SJSA1 (cell line): ENCODE data around the gene TMEM271. TPM values are rescaled to one million over a fixed set of nuclear protein-coding genes. Genes with fewer than 3 reads are reported as not detected.
"Not testable (repeated sequence)": the region's sequence is repeated elsewhere in the genome, so short reads cannot be mapped to it uniquely, and the experiment has no call there.

Experiments used
- DNase-seq, 2 experiments: peaks; one replicate each; pipeline ENCODE4 v3.0.0-alpha.2; 2015 to 2020; ENCODE audit warnings: low spot score in 2 of 2, low read depth in 1 of 2
- H3K27ac ChIP-seq: fragments of 250-450 bp; sonication (Bioruptor Pico); 2 replicates; pipeline ENCODE4 v1.5.1; 2020; ENCODE audit warnings: mild to moderate bottlenecking, moderate library complexity
- H3K27me3 ChIP-seq: fragments of 250-450 bp; sonication (Bioruptor Pico); replicated peaks from 2 replicates; pipeline ENCODE4 v1.5.1; 2020; ENCODE audit warnings: mild to moderate bottlenecking, moderate library complexity
- H3K36me3 ChIP-seq: fragments of 250-450 bp; sonication (Bioruptor Pico); 2 replicates; pipeline ENCODE4 v1.5.1; 2020; ENCODE audit warnings: mild to moderate bottlenecking
- H3K4me1 ChIP-seq: fragments of 250-450 bp; sonication (Bioruptor Pico); replicated peaks from 2 replicates; pipeline ENCODE4 v1.6.1; 2021; ENCODE audit warnings: mild to moderate bottlenecking
- H3K4me3 ChIP-seq: fragments of 250-450 bp; sonication (Bioruptor Pico); 2 replicates; pipeline ENCODE4 v1.5.1; 2020; ENCODE audit warnings: mild to moderate bottlenecking
- H3K9me3 ChIP-seq: fragments of 250-450 bp; sonication (Bioruptor Pico); replicated peaks from 2 replicates; pipeline ENCODE4 v1.5.1; 2020; ENCODE audit warnings: mild to moderate bottlenecking
- total RNA-seq: library from RNA; depleted of rRNA; stranded (reverse); fragments of >200 nt; shearing (Covaris generic); gene quantifications from 2 replicates; pipeline ENCODE4 v1.2.3, GENCODE V29; 2014

TMEM271 gene
- total RNA-seq, 1 experiment from 2014 or later = not detected

DNA sequence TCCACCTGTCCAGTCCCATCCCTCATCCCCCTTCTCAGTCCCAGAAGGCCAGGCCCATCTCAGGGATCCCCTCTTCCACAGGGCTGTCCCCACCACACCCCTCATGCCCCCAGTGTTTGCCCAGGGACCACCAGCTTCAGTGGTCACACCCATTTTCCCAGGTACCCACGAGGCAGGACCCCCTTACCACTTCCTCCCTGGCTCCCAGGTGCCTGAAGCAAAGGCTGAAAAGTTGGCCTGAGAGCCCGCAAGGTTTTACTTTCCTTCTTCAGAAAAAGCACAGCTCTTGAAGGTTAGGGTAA, 7.8 kb downstream of the TMEM271 start:
- Histone ChIP-seq H3K9me3 (no peaks in the 10 kb centered on the region), H3K27me3 (no peaks in the 10 kb centered on the region), H3K4me3 (no peak overlapping the region), H3K4me1 (no peaks in the 10 kb centered on the region), H3K36me3 (no peaks in the 10 kb centered on the region), H3K27ac (no peak overlapping the region)
- no peak for DNase-seq

GRCh38 chr4:567457-568350, 8.4 kb downstream of the TMEM271 start:
- Histone ChIP-seq H3K27ac (no peak overlapping the region), H3K9me3 (no peaks in the 10 kb centered on the region), H3K27me3 (no peaks in the 10 kb centered on the region), H3K36me3 (no peaks in the 10 kb centered on the region), H3K4me3 (no peak overlapping the region), H3K4me1 (no peaks in the 10 kb centered on the region)
- DNase-seq = no peak

DNA sequence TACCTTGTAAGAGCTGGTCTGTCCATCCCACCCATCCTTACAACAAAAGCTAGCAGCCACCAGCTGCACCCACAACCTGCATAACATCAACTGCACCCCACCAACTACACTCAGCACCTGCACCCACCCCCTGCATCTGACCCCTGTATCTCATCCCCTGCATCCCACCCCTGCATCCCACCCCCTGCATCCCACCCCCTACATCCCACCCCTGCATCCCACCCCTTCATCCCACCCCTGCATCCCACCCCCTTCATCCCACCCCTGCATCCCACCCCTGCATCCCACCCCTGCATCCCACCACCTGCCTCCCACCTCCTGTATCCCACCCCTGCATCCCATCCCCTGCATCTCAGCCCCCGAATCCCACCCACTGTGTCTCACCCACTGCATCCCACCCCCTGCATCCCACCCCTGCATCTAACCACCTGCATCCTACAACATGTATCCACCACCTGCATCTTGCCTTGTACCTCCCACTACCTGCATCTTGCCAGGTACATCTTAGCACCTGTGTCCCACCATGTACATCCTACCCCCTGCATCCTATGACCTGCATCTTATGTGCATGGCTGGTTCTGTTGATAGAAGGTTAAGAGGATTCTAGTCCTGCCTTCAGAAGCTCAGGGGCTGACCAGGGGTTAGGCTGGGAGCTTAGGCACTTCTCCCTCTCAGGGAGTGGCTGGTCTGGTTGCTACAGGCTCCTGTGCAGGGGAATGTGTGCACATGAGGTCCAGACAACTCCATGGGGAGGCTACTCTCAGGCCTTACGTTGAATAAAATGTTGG, 9.4 kb downstream of the TMEM271 start:
- Histone ChIP-seq H3K27ac (no peak overlapping the region), H3K4me3 (no peak overlapping the region), H3K27me3 (no peaks in the 10 kb centered on the region), H3K9me3 (no peaks in the 10 kb centered on the region), H3K4me1 (no peaks in the 10 kb centered on the region), H3K36me3 (no peaks in the 10 kb centered on the region)
- DNase-seq = no peak

GRCh38 chr4:566035-566434, 10.1 kb downstream of the TMEM271 start:
- H3K9me3 ChIP-seq = no peaks in the 10 kb centered on the region
- no peak overlapping the region for H3K27ac ChIP-seq
- DNase-seq = no peak
- no peaks in the 10 kb centered on the region for H3K27me3 ChIP-seq
- no peak overlapping the region for H3K4me3 ChIP-seq
- no peaks in the 10 kb centered on the region for H3K36me3 ChIP-seq
- H3K4me1 ChIP-seq = no peaks in the 10 kb centered on the region

GRCh38 chr4:565614-566013, 10.5 kb downstream of the TMEM271 start:
- not testable (repeated sequence) for H3K36me3 ChIP-seq, H3K4me3 ChIP-seq, H3K27ac ChIP-seq, DNase-seq, H3K27me3 ChIP-seq, H3K9me3 ChIP-seq, H3K4me1 ChIP-seq

- not testable (repeated sequence) for DNase-seq, H3K36me3 ChIP-seq, H3K9me3 ChIP-seq, H3K4me1 ChIP-seq, H3K27ac ChIP-seq, H3K4me3 ChIP-seq, H3K27me3 ChIP-seq
Observed at GRCh38 chr4:562458-562857, 13.6 kb downstream of the TMEM271 start.

DNA sequence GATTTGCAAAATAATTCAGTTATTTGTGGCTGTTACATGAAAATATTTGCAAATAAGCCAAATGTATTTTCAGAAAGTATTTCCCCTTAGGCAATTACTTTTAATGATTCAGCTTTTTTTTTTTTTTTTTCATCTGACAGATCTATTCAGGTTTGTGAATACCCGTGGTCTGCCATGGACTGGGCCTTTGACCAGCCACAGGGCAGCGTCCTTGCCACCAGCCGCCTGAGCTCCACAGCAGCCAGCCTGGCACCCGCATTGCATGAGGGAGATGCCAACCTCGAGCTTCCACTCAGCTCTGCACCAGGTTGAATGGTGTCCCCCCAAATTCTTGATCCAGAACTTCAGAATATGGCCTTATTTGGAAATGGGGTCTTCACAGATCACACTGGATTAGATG, 14.7 kb downstream of the TMEM271 start:
- Histone ChIP-seq H3K27me3 (no peaks in the 10 kb centered on the region), H3K27ac (no peak overlapping the region), H3K4me3 (no peak overlapping the region), H3K36me3 (no peaks in the 10 kb centered on the region), H3K9me3 (no peaks in the 10 kb centered on the region), H3K4me1 (no peaks in the 10 kb centered on the region)
- DNase-seq = no peak

DNA sequence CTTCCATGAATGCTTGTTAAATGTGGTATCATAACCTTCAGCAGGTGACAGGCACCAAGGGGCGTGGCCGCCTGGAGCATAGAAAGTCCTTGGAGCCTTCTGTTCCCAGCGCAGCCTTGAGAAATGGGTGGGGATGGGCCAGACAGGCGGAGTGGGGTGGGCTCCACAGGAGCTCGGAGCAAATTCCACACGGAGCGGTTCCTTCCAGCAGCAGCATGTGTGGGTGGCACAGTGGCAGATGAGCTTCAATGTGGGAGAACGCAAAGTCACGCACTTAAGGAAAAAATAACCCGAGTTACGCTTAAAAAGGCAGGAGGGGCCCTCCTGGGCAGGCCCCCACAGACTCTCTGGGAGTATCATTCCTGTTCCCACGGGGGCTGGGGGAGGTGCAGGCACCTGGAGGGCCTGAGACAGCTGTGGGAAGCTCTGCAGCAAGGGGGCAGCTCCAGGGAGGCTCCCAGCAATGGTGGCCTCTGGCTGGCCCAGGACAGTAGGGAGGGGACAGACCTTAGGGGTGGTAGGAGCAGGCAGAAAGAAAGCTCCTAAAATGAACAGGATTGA, 15.3 kb downstream of the TMEM271 start:
- no peaks in the 10 kb centered on the region for H3K9me3 ChIP-seq
- H3K27ac ChIP-seq = no peak overlapping the region
- no peaks in the 10 kb centered on the region for H3K36me3 ChIP-seq
- H3K4me1 ChIP-seq = no peaks in the 10 kb centered on the region
- no peak for DNase-seq
- no peak overlapping the region for H3K4me3 ChIP-seq
- H3K27me3 ChIP-seq = no peaks in the 10 kb centered on the region

DNA sequence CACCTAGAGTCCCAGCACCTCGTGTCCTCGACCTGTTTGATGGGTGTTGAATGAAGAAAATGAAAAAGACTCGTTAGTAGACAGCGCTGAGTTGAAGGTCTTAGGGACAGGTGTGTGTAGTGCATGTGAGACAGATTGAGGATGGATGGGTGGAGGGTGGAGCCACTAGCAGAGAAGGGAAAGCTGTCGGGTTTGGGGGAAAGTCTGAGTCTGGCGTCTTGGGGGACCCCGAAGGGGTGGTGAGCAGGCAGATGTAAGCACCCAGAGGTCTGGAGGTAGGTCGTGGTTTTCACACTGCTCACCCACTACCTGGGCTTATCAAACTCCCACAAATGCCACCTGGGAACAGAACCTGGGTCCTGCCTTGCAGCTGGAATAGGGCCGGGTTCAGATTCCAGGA, 16.0 kb downstream of the TMEM271 start:
- H3K36me3 ChIP-seq = no peaks in the 10 kb centered on the region
- no peaks in the 10 kb centered on the region for H3K9me3 ChIP-seq
- DNase-seq = no peak
- H3K27ac ChIP-seq = no peak overlapping the region
- H3K27me3 ChIP-seq = no peaks in the 10 kb centered on the region
- no peaks in the 10 kb centered on the region for H3K4me1 ChIP-seq
- H3K4me3 ChIP-seq = no peak overlapping the region

- Histone ChIP-seq H3K36me3 (no peaks in the 10 kb centered on the region), H3K27ac (no peak overlapping the region), H3K27me3 (no peaks in the 10 kb centered on the region), H3K4me3 (no peak overlapping the region), H3K4me1 (no peaks in the 10 kb centered on the region), H3K9me3 (no peaks in the 10 kb centered on the region)
- no peak for DNase-seq
Observed at GRCh38 chr4:555566-556275, 20.4 kb downstream of the TMEM271 start.

- not testable (repeated sequence) for DNase-seq
Observed at GRCh38 chr4:554793-555320, 21.2 kb downstream of the TMEM271 start.

GRCh38 chr4:552019-552418, 24.1 kb downstream of the TMEM271 start:
- no peaks in the 10 kb centered on the region for H3K36me3 ChIP-seq
- no peak for DNase-seq
- H3K9me3 ChIP-seq = no peaks in the 10 kb centered on the region
- H3K4me1 ChIP-seq = no peaks in the 10 kb centered on the region
- H3K27ac ChIP-seq = no peak overlapping the region
- H3K27me3 ChIP-seq = no peaks in the 10 kb centered on the region
- H3K4me3 ChIP-seq = no peak overlapping the region

More at GRCh38 chr4:554793-555320, 21.2 kb downstream of the TMEM271 start:
- not testable (repeated sequence) for H3K9me3 ChIP-seq, H3K4me1 ChIP-seq, H3K4me3 ChIP-seq, H3K36me3 ChIP-seq, H3K27me3 ChIP-seq, H3K27ac ChIP-seq

GRCh38 chr4:550268-550667, 25.8 kb downstream of the TMEM271 start:
- not testable (repeated sequence) for H3K9me3 ChIP-seq, H3K4me1 ChIP-seq, H3K27ac ChIP-seq

More at GRCh38 chr4:550268-550667, 25.8 kb downstream of the TMEM271 start:
- H3K36me3 ChIP-seq, DNase-seq, H3K27me3 ChIP-seq, H3K4me3 ChIP-seq: not testable (repeated sequence)
